Gastroesophageal sphincter (tissue), 3 donors: ENCODE measurements around the gene ZNF512.

Experiments
- EP300 ChIP-seq: sonication (generic); formaldehyde crosslinking; IDR thresholded peaks from one replicate; pipeline ENCODE4 v1.6.1; 2017; ENCODE audit warnings: antibody characterized with exemption, mild to moderate bottlenecking
- POLR2A ChIP-seq, 2 donors: fragments of 450-650 bp; IDR thresholded peaks; one replicate each; pipeline ENCODE4 v1.6.1; 2017; ENCODE audit warnings: antibody characterized with exemption in 2 of 2, mild to moderate bottlenecking in 2 of 2, moderate library complexity in 1 of 2
- POLR2AphosphoS5 ChIP-seq: sonication (generic); formaldehyde crosslinking; IDR thresholded peaks from one replicate; pipeline ENCODE4 v1.6.1; 2017; ENCODE audit warnings: antibody characterized with exemption
- TF ChIP-seq, protein P1 (sequence below), 4 experiments: fragments of 200-600 bp in 2 of 4; fragments of 450-650 bp in 2 of 4; sonication (generic) in 1 of 4; IDR thresholded peaks; one replicate each; pipeline ENCODE4 v1.5.1; 2017 to 2019; ENCODE audit warnings: antibody characterized with exemption in 4 of 4, mild to moderate bottlenecking in 2 of 4, moderate library complexity in 2 of 4

DNA sequence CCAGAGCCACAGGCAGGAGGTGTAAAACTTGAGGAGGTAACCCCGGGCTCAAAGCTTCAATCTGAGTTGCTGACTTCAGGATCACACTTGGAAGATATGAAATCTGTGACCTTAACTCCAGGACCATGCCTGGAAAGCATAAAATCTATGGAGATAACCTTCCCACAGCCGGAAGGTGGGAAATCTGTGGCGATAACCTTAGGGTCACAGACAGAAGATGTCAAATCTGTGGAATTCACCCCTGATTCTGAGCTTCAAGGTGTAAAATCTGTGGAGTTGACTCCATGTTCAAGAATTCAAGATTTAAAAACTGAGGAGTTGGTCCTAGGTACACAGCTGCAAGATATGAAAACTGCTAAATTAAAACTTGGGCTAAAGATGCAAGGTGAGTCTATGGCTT is 11.6 kb upstream of the ZNF512 start:
- TF ChIP-seq, protein P1, sequence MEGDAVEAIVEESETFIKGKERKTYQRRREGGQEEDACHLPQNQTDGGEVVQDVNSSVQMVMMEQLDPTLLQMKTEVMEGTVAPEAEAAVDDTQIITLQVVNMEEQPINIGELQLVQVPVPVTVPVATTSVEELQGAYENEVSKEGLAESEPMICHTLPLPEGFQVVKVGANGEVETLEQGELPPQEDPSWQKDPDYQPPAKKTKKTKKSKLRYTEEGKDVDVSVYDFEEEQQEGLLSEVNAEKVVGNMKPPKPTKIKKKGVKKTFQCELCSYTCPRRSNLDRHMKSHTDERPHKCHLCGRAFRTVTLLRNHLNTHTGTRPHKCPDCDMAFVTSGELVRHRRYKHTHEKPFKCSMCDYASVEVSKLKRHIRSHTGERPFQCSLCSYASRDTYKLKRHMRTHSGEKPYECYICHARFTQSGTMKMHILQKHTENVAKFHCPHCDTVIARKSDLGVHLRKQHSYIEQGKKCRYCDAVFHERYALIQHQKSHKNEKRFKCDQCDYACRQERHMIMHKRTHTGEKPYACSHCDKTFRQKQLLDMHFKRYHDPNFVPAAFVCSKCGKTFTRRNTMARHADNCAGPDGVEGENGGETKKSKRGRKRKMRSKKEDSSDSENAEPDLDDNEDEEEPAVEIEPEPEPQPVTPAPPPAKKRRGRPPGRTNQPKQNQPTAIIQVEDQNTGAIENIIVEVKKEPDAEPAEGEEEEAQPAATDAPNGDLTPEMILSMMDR (IDR thresholded peaks at IDR 0.05), result no peak
- no peak for TF ChIP-seq POLR2A (IDR thresholded peaks at IDR 0.05)
- no peak for TF ChIP-seq POLR2AphosphoS5
- TF ChIP-seq EP300, result no peak
